Activated naive CD4-positive, alpha-beta T cell treated with anti-CD3 and anti-CD28 coated beads, Interleukin-2, amount 10 ng/mL, durations not matched to agents 7 days and 5 days (primary cell): ENCODE data around the gene LYRM4.
"Not testable (repeated sequence)": the region's sequence is repeated elsewhere in the genome, so short reads cannot be mapped to it uniquely, and the experiment has no call there.

Source experiments
- CTCF ChIA-PET: fragments of 350-600 bp; sonication (Branson Sonifier 250); formaldehyde crosslinking; loops from one replicate; lab custom pipeline; 2021; ENCODE audit warnings: antibody characterized with exemption; lab: Charles Lee
- DNase-seq: peaks from one replicate; pipeline ENCODE4 v3.0.0-alpha.2; 2020
- H3K27ac Mint-ChIP-seq: one replicate; pipeline ENCODE4 v1.8.0; 2021; ENCODE audit warnings: mild to moderate bottlenecking, moderate library complexity, mixed read lengths
- H3K27me3 Mint-ChIP-seq: one replicate; pipeline ENCODE4 v1.8.0; 2021; ENCODE audit warnings: mild to moderate bottlenecking, mixed read lengths
- H3K36me3 Mint-ChIP-seq: one replicate; pipeline ENCODE4 v1.8.0; 2021; ENCODE audit warnings: mixed read lengths
- H3K4me1 Mint-ChIP-seq: one replicate; pipeline ENCODE4 v1.8.0; 2021; ENCODE audit warnings: mixed read lengths
- H3K4me3 Mint-ChIP-seq: one replicate; pipeline ENCODE4 v1.8.0; 2021; ENCODE audit warnings: mild to moderate bottlenecking, moderate library complexity, mixed read lengths
- H3K9me3 Mint-ChIP-seq: one replicate; pipeline ENCODE4 v1.8.0; 2021; ENCODE audit warnings: mixed read lengths

Gene LYRM4

DNA sequence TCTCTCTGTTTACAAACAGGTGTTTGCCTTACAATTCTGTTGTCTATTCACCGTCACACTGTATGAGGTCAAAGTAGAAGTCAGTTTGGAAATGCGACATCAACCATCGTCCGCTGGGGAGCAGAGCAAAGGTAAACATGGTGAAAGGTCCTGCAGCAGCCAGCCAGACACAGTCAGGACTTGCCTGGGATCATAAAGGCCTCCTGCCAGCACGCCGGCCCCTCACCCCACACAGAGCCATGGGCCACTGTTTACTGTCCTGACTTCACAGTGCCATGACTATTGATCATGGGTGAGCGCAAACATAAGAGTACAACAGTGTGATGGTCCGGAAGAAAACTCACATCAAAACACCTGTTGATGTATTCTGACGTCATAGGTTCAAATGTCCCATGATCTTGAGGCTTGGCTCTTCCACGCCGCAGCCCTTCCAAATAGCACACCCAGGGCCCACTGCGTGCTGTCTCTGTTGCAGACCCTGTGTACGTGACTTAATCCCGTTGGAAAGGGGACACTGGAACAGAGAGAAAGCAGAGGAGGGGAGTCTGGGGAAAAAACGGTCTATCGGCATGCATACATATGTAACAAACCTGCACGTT lies 192.5 kb downstream of the LYRM4 start:
- no peak for DNase-seq
- H3K27ac Mint-ChIP-seq, result no peak overlapping the region
- H3K9me3 Mint-ChIP-seq, result peaks cover 2% of the 10 kb centered on the region
- H3K27me3 Mint-ChIP-seq, result no peaks in the 10 kb centered on the region
- no peak overlapping the region for H3K4me3 Mint-ChIP-seq
- CTCF ChIA-PET, result no interaction called here
- H3K4me1 Mint-ChIP-seq, result peaks cover 6% of the 10 kb centered on the region
- H3K36me3 Mint-ChIP-seq, result no peaks in the 10 kb centered on the region

- peaks cover 2% of the 10 kb centered on the region for H3K4me1 Mint-ChIP-seq
- H3K9me3 Mint-ChIP-seq, result peaks cover 2% of the 10 kb centered on the region
- no peak overlapping the region for H3K27ac Mint-ChIP-seq
- CTCF ChIA-PET, result no interaction called here
- H3K4me3 Mint-ChIP-seq, result no peak overlapping the region
- H3K36me3 Mint-ChIP-seq, result no peaks in the 10 kb centered on the region
- no peak for DNase-seq
- H3K27me3 Mint-ChIP-seq, result no peaks in the 10 kb centered on the region
Measured at GRCh38 chr6:5067305-5067704, 193.4 kb downstream of the LYRM4 start.

- Mint-ChIP-seq H3K27ac (no peak overlapping the region), H3K36me3 (no peaks in the 10 kb centered on the region), H3K4me1 (no peaks in the 10 kb centered on the region), H3K27me3 (no peaks in the 10 kb centered on the region), H3K4me3 (no peak overlapping the region), H3K9me3 (peaks cover 2% of the 10 kb centered on the region)
- DNase-seq, result no peak
- CTCF ChIA-PET, result no interaction called here
Measured at GRCh38 chr6:5066456-5067093, 194.2 kb downstream of the LYRM4 start.

- no peak overlapping the region for H3K4me3 Mint-ChIP-seq
- H3K27ac Mint-ChIP-seq, result no peak overlapping the region
- H3K4me1 Mint-ChIP-seq, result no peaks in the 10 kb centered on the region
- H3K36me3 Mint-ChIP-seq, result no peaks in the 10 kb centered on the region
- H3K27me3 Mint-ChIP-seq, result no peaks in the 10 kb centered on the region
- DNase-seq, result no peak
- H3K9me3 Mint-ChIP-seq, result peaks cover 2% of the 10 kb centered on the region
- CTCF ChIA-PET, result no interaction called here
Measured at GRCh38 chr6:5063617-5064016, 197.1 kb downstream of the LYRM4 start.

DNA sequence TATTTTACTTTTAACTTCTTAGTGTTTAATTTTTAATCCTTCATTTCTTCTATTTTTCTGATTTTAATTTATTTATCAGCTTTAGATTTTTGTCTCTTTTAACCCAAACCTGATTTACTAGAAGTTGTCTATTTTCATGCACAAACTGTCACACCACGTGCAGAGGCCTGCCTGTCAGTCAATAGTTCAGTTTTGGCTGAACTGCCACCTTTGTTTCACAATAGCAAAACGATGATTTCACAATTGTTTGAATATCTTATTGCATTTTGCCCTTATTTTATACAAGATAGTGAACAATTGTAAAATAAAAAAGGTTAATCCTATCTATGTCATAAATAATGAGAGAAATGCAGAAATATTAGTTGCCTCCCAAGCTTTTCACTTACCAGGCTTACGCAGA lies 199.6 kb downstream of the LYRM4 start:
- H3K36me3 Mint-ChIP-seq, result no peaks in the 10 kb centered on the region
- no peaks in the 10 kb centered on the region for H3K9me3 Mint-ChIP-seq
- no peaks in the 10 kb centered on the region for H3K27me3 Mint-ChIP-seq
- CTCF ChIA-PET, result no interaction called here
- H3K27ac Mint-ChIP-seq, result no peak overlapping the region
- no peaks in the 10 kb centered on the region for H3K4me1 Mint-ChIP-seq
- no peak for DNase-seq
- H3K4me3 Mint-ChIP-seq, result no peak overlapping the region

DNA sequence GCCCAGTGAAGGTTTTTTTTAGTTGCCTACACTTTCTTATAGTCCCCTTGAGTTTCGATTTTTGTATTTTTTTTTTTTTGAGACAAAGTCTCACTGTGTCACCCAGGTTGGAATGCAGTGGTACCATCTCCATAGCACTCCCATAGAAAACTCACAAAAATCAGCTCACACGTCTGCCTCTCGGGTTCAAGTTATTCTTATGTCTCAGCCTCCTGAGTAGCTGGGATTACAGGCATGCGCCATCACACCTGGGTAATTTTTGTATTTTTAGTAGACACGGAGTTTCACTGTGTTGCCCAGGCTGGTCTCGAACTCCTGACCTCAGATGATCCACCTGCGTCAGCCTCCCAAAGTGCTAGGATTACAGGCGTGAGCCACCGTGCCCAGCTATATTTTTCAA lies 200.3 kb downstream of the LYRM4 start:
- H3K4me3 Mint-ChIP-seq, H3K36me3 Mint-ChIP-seq, H3K9me3 Mint-ChIP-seq, CTCF ChIA-PET, H3K4me1 Mint-ChIP-seq, H3K27ac Mint-ChIP-seq, H3K27me3 Mint-ChIP-seq, DNase-seq: not testable (repeated sequence)

GRCh38 chr6:5059036-5059896 lies 201.5 kb downstream of the LYRM4 start:
- peaks cover 6% of the 10 kb centered on the region for H3K27me3 Mint-ChIP-seq
- DNase-seq, result no peak
- CTCF ChIA-PET, result no interaction called here
- H3K4me1 Mint-ChIP-seq, result no peaks in the 10 kb centered on the region
- no peak overlapping the region for H3K27ac Mint-ChIP-seq
- no peak overlapping the region for H3K4me3 Mint-ChIP-seq
- H3K9me3 Mint-ChIP-seq, result no peaks in the 10 kb centered on the region
- no peaks in the 10 kb centered on the region for H3K36me3 Mint-ChIP-seq
